Neural progenitor cell (in vitro differentiated cells): ENCODE data around the gene LRP1.

Source experiments
- EZH2 ChIP-seq: fragments of 200-600 bp; sonication (generic); IDR thresholded peaks from 2 replicates; pipeline ENCODE4 v1.6.1; 2017; ENCODE audit warnings: antibody characterized with exemption, mild to moderate bottlenecking, moderate library complexity
- EZH2phosphoT487 ChIP-seq: fragments of 200-600 bp; sonication (generic); IDR thresholded peaks from 2 replicates; pipeline ENCODE4 v1.6.1; 2017; ENCODE audit warnings: antibody characterized with exemption
- TF ChIP-seq, protein P1 (sequence below): fragments of 200-600 bp; sonication (generic); IDR thresholded peaks from 2 replicates; pipeline ENCODE4 v1.5.1; 2017; ENCODE audit warnings: antibody characterized with exemption, mild to moderate bottlenecking

DNA sequence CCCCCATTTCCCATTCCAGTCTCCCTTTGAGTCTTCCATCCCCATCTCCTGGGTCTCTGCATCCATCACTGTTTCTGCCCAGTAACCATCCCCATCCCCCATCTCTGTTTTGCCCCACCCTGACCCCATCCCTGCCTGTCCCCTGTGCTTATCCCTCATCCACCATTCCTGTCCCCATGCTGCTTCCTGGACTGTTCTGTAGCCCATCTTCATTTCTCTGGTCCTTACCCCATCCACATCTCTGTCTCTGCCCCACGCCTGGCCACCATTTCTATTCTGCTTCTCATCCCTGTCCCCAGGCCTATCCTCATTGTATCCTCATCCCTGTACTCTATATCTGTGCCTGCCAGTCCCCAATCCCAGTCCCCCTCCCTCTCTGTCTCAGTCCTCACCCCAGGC, 92.5 kb downstream of the LRP1 start:
- TF ChIP-seq, protein P1, sequence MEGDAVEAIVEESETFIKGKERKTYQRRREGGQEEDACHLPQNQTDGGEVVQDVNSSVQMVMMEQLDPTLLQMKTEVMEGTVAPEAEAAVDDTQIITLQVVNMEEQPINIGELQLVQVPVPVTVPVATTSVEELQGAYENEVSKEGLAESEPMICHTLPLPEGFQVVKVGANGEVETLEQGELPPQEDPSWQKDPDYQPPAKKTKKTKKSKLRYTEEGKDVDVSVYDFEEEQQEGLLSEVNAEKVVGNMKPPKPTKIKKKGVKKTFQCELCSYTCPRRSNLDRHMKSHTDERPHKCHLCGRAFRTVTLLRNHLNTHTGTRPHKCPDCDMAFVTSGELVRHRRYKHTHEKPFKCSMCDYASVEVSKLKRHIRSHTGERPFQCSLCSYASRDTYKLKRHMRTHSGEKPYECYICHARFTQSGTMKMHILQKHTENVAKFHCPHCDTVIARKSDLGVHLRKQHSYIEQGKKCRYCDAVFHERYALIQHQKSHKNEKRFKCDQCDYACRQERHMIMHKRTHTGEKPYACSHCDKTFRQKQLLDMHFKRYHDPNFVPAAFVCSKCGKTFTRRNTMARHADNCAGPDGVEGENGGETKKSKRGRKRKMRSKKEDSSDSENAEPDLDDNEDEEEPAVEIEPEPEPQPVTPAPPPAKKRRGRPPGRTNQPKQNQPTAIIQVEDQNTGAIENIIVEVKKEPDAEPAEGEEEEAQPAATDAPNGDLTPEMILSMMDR: no peak
- TF ChIP-seq EZH2: no peak
- TF ChIP-seq EZH2phosphoT487: no peak
